Prostate gland (tissue), 2 donors: ENCODE measurements around the gene CLNK.

Experiments used
- POLR2A ChIP-seq: fragments of 450-650 bp; IDR thresholded peaks from one replicate; pipeline ENCODE4 v1.6.1; 2016; ENCODE audit warnings: antibody characterized with exemption, mild to moderate bottlenecking
- POLR2AphosphoS5 ChIP-seq: sonication (generic); formaldehyde crosslinking; IDR thresholded peaks from one replicate; pipeline ENCODE4 v1.6.1; 2017; ENCODE audit warnings: antibody characterized with exemption
- TF ChIP-seq, protein P1 (sequence below), 4 experiments: fragments of 200-600 bp in 2 of 4; fragments of 450-650 bp in 2 of 4; sonication (generic) in 2 of 4; IDR thresholded peaks; 1 replicate in 3 of 4; 2 replicates in 1 of 4; pipeline ENCODE4 v1.5.1; 2016 to 2019; ENCODE audit warnings: antibody characterized with exemption in 4 of 4, mild to moderate bottlenecking in 2 of 4, moderate library complexity in 2 of 4

DNA sequence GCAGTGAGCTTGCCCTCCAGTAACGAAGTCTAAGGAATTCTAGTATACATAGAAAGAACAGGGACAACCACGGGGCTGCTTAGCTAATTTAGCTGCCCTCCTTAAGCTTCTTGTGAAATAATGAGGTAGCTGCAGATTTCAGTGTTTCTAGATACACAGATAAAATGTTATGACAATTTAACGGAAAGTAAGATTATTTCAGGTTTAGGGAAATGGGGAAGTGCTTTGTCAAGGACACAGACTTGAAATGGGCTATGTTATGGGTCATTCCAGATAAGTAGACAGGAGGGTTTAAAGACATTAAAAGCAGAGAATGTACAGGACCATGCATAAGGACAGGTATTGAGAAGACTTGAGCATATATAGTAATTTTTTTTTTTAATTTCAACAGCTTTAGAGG lies 193.2 kb downstream of the CLNK start:
- TF ChIP-seq, protein P1, sequence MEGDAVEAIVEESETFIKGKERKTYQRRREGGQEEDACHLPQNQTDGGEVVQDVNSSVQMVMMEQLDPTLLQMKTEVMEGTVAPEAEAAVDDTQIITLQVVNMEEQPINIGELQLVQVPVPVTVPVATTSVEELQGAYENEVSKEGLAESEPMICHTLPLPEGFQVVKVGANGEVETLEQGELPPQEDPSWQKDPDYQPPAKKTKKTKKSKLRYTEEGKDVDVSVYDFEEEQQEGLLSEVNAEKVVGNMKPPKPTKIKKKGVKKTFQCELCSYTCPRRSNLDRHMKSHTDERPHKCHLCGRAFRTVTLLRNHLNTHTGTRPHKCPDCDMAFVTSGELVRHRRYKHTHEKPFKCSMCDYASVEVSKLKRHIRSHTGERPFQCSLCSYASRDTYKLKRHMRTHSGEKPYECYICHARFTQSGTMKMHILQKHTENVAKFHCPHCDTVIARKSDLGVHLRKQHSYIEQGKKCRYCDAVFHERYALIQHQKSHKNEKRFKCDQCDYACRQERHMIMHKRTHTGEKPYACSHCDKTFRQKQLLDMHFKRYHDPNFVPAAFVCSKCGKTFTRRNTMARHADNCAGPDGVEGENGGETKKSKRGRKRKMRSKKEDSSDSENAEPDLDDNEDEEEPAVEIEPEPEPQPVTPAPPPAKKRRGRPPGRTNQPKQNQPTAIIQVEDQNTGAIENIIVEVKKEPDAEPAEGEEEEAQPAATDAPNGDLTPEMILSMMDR (IDR thresholded peaks at IDR 0.05): no peak
- TF ChIP-seq POLR2AphosphoS5 (no peak), POLR2A (no peak)
